ENCODE data around the gene UBE2Q2.
"Not testable (repeated sequence)": the region's sequence is repeated elsewhere in the genome, so short reads cannot be mapped to it uniquely, and the experiment has no call there.

UBE2Q2 gene

GRCh38 chr15:75895731-75896130 lies 52.5 kb downstream of the UBE2Q2 start:
- TF ChIP-seq, protein P1, sequence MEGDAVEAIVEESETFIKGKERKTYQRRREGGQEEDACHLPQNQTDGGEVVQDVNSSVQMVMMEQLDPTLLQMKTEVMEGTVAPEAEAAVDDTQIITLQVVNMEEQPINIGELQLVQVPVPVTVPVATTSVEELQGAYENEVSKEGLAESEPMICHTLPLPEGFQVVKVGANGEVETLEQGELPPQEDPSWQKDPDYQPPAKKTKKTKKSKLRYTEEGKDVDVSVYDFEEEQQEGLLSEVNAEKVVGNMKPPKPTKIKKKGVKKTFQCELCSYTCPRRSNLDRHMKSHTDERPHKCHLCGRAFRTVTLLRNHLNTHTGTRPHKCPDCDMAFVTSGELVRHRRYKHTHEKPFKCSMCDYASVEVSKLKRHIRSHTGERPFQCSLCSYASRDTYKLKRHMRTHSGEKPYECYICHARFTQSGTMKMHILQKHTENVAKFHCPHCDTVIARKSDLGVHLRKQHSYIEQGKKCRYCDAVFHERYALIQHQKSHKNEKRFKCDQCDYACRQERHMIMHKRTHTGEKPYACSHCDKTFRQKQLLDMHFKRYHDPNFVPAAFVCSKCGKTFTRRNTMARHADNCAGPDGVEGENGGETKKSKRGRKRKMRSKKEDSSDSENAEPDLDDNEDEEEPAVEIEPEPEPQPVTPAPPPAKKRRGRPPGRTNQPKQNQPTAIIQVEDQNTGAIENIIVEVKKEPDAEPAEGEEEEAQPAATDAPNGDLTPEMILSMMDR (IDR thresholded peaks at IDR 0.05; ENCODE audit: low read depth, low read length), result no peak
- no peak for DNase-seq
- Histone ChIP-seq H3K36me3 (no peaks in the 10 kb centered on the region), H3K9me3 (no peaks in the 10 kb centered on the region), H3K4me1 (peaks cover 6% of the 10 kb centered on the region), H3K4me3 (ENCODE audit: low read depth, low read length) (no peak overlapping the region), H3K27me3 (no peaks in the 10 kb centered on the region)

DNA sequence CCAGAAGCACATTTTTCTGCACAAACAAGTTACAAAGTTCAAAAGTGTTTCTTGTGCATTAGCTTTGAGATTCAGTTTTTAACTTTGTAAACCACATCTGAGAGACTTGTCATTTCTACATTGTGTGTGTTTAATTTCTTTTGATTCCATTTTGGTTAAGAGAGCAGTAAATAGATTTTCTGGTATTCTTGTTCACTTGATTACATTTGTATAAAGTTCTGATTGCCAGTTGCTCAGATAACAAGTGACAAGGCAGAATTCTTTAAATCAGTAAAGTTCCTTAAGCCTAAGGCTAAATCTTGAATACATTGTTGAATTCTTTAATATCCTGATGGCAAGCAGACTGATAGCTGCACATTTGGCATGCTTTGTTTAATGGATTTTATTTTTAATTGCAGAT lies 57.3 kb downstream of the UBE2Q2 start:
- peaks cover 6% of the 10 kb centered on the region for H3K36me3 ChIP-seq
- H3K4me1 ChIP-seq, result peaks cover 19% of the 10 kb centered on the region
- TF ChIP-seq, protein P1 (IDR thresholded peaks at IDR 0.05; ENCODE audit: low read depth, low read length), result no peak
- H3K4me3 ChIP-seq (ENCODE audit: low read depth, low read length), result no peak overlapping the region
- no peak for DNase-seq
- H3K27me3 ChIP-seq, result no peaks in the 10 kb centered on the region
- no peaks in the 10 kb centered on the region for H3K9me3 ChIP-seq

GRCh38 chr15:75902129-75902557 lies 58.9 kb downstream of the UBE2Q2 start:
- Histone ChIP-seq H3K9me3 (no peaks in the 10 kb centered on the region), H3K27me3 (no peaks in the 10 kb centered on the region), H3K36me3 (peaks cover 12% of the 10 kb centered on the region), H3K4me1 (peaks cover 19% of the 10 kb centered on the region), H3K4me3 (ENCODE audit: low read depth, low read length) (no peak overlapping the region)
- TF ChIP-seq, protein P1 (IDR thresholded peaks at IDR 0.05; ENCODE audit: low read depth, low read length), result peak; percentile 23; the same call in 1 of the 2 replicates
- peak; percentile 73 for DNase-seq

DNA sequence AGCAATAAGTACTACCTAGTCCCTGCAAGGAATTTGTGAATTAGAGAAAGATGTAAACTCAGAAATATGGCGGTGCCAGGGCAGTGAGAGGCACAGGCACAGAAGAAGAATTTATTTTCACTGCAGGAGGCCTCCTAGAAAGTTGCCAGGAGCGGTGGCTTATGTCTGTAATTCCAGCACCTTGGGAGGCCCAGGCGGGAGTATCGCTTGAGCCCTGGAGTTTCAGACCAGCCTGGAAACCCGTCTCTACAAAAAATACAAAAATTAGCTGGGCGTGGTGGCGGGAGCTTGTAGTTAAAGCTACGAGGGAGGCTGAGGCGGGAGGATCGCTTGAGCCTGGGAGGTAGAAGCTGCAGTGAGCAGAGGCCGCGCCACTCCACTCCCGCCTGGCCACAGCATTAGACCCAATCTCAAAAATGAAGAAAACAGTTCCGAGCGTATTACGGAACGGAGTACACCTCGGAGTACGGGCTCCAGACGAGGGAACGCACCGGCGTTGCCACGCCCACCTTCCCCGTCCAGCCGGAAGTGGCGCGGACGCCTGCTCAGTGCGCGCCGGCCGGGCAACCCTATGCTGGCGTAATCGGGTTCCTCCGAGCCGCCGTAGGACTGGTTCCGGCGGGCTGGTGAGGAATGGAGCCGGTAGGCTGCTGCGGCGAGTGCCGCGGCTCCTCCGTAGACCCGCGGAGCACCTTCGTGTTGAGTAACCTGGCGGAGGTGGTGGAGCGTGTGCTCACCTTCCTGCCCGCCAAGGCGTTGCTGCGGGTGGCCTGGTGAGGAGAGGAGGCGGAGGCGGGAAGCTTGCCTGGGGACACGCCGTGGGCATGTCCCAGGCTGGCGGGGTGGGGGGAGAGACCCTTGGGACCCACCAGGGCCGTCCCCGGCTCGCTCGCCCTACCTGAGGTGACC lies 60.3 kb downstream of the UBE2Q2 start, which contains the start of gene FBXO22:
FBXO22 (plus strand) TSS at position 548 of the 909 bp plus-strand sequence; CDS start at position 634, 86 bp downstream.
- Histone ChIP-seq H3K4me1 (peaks cover 19% of the 10 kb centered on the region), H3K4me3 (ENCODE audit: low read depth, low read length) (peak within 1 kb of the TSS; percentile 98), H3K27me3 (no peaks in the 10 kb centered on the region), H3K36me3 (peaks cover 12% of the 10 kb centered on the region), H3K9me3 (no peaks in the 10 kb centered on the region)
- DNase-seq, result peak; percentile 95
- TF ChIP-seq, protein P1 (IDR thresholded peaks at IDR 0.05; ENCODE audit: low read depth, low read length), result no peak

GRCh38 chr15:75905231-75905630 lies 62.0 kb downstream of the UBE2Q2 start:
- no peaks in the 10 kb centered on the region for H3K9me3 ChIP-seq
- TF ChIP-seq, protein P1 (IDR thresholded peaks at IDR 0.05; ENCODE audit: low read depth, low read length), result no peak
- H3K27me3 ChIP-seq, result no peaks in the 10 kb centered on the region
- DNase-seq, result no peak
- H3K4me3 ChIP-seq (ENCODE audit: low read depth, low read length), result no peak overlapping the region
- peaks cover 19% of the 10 kb centered on the region for H3K4me1 ChIP-seq
- H3K36me3 ChIP-seq, result peaks cover 23% of the 10 kb centered on the region

- H3K4me1 ChIP-seq; H3K9me3 ChIP-seq; DNase-seq; H3K27me3 ChIP-seq; H3K4me3 ChIP-seq (ENCODE audit: low read depth, low read length): not testable (repeated sequence)
- peaks cover 40% of the 10 kb centered on the region for H3K36me3 ChIP-seq
Measured at GRCh38 chr15:75910355-75910754, 67.1 kb downstream of the UBE2Q2 start.
